GM23338 (cell line): ENCODE measurements around the gene TMEM158.

Experiments
- CREB1 ChIP-seq: fragments of 250-450 bp; sonication (Bioruptor Pico); IDR thresholded peaks from 2 replicates; pipeline ENCODE4 v1.5.0; 2020; ENCODE audit warnings: low read depth, mild to moderate bottlenecking, moderate library complexity
- CTCF ChIP-seq, 2 experiments: fragments of 200-600 bp in 1 of 2; sonication (generic) in 1 of 2; conservative IDR thresholded peaks; 2 replicates each; pipeline versions ENCODE4 v1.5.1 to v1.6.1; 2016 to 2017; ENCODE audit warnings: antibody characterized with exemption in 2 of 2, low read depth in 2 of 2, mild to moderate bottlenecking in 2 of 2, moderate library complexity in 1 of 2
- ETS1 ChIP-seq: IDR thresholded peaks from 2 replicates; pipeline ENCODE4 v1.6.1; 2016; ENCODE audit warnings: antibody characterized with exemption
- EZH2 ChIP-seq: fragments of 200-600 bp; sonication (generic); IDR thresholded peaks from one replicate; pipeline ENCODE4 v1.8.0; 2017; ENCODE audit warnings: antibody characterized with exemption, mild to moderate bottlenecking, low read depth; ENCODE audit not compliant: unreplicated experiment
- EZH2phosphoT487 ChIP-seq: fragments of 200-600 bp; sonication (generic); IDR thresholded peaks from one replicate; pipeline ENCODE4 v1.8.1; 2018; ENCODE audit warnings: antibody characterized with exemption; ENCODE audit not compliant: unreplicated experiment
- JUNB ChIP-seq: IDR thresholded peaks from one replicate; pipeline ENCODE4 v1.6.1; 2016; ENCODE audit warnings: antibody characterized with exemption; ENCODE audit not compliant: unreplicated experiment
- POLR2AphosphoS5 ChIP-seq: IDR thresholded peaks from 2 replicates; pipeline ENCODE4 v1.6.1; 2016; ENCODE audit warnings: antibody characterized with exemption, low read depth
- REST ChIP-seq: IDR thresholded peaks from one replicate; pipeline ENCODE4 v1.6.1; 2018; ENCODE audit warnings: antibody characterized with exemption; ENCODE audit not compliant: unreplicated experiment
- STAT1 ChIP-seq: IDR thresholded peaks from one replicate; pipeline ENCODE4 v1.6.1; 2016; ENCODE audit warnings: antibody characterized with exemption; ENCODE audit not compliant: unreplicated experiment

- TF ChIP-seq CTCF (conservative IDR thresholded peaks at IDR 0.05; ENCODE audit: low read depth in 2 of 2) (no peak), ETS1 (no peak), EZH2 (no peak), STAT1 (no peak), CREB1 (CRISPR knock-in tag) (no peak), POLR2AphosphoS5 (no peak), EZH2phosphoT487 (no peak), JUNB (no peak), REST (no peak)
Measured at GRCh38 chr3:45259133-45259532, 33.0 kb upstream of the TMEM158 start.
